Subcutaneous adipose tissue (tissue), 4 donors: ENCODE data around the gene MAST4. TPM values are rescaled to one million over a fixed set of nuclear protein-coding genes. Genes with fewer than 3 reads are reported as not detected.

Source experiments
- total RNA-seq, 4 donors: library from RNA; depleted of rRNA; stranded (reverse); fragments of >200 nt; gene quantifications; one replicate each; pipeline ENCODE4 v1.1.0, GENCODE V29; 2016
- TF ChIP-seq, protein P1 (sequence below): fragments of 450-650 bp; IDR thresholded peaks from one replicate; pipeline ENCODE4 v1.5.1; 2016; ENCODE audit warnings: low read depth, mild to moderate bottlenecking, control low read depth, antibody characterized with exemption, moderate library complexity

Gene MAST4
- total RNA-seq, 4 donors from 2014 or later, result 35.2 to 60.7 (median 52.9) TPM

DNA sequence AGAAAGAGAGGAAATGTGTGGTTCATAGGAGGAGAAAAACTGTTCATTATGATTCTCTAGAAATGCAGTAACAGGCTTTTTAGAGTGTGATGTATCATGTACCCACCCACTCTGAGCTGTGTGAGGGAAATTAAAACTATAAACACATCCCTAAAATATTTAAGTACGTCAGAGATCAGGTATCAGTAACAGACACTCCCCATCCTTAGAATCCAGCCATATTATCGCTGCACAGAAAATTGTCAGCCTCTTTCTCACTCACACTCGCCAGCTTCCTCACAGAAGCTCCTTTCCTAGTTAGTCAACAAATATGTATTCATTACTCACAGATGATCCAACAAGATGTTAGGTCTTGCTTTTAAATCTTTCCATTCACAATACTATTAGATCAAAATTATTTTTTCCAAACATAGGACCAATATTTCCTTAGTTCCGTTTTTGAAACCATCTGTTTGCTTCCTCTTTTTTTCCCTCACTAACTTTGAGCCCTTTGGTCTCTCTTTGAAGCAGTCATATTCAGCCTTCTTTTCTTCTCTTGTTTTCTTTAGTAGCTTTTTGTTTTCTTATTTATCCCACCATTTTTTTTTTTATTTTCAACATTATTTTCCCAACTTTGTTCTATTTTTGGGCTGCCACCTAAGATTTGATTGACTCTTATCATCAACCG is 13.6 kb upstream of the MAST4 start:
- TF ChIP-seq, protein P1, sequence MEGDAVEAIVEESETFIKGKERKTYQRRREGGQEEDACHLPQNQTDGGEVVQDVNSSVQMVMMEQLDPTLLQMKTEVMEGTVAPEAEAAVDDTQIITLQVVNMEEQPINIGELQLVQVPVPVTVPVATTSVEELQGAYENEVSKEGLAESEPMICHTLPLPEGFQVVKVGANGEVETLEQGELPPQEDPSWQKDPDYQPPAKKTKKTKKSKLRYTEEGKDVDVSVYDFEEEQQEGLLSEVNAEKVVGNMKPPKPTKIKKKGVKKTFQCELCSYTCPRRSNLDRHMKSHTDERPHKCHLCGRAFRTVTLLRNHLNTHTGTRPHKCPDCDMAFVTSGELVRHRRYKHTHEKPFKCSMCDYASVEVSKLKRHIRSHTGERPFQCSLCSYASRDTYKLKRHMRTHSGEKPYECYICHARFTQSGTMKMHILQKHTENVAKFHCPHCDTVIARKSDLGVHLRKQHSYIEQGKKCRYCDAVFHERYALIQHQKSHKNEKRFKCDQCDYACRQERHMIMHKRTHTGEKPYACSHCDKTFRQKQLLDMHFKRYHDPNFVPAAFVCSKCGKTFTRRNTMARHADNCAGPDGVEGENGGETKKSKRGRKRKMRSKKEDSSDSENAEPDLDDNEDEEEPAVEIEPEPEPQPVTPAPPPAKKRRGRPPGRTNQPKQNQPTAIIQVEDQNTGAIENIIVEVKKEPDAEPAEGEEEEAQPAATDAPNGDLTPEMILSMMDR, result no peak

DNA sequence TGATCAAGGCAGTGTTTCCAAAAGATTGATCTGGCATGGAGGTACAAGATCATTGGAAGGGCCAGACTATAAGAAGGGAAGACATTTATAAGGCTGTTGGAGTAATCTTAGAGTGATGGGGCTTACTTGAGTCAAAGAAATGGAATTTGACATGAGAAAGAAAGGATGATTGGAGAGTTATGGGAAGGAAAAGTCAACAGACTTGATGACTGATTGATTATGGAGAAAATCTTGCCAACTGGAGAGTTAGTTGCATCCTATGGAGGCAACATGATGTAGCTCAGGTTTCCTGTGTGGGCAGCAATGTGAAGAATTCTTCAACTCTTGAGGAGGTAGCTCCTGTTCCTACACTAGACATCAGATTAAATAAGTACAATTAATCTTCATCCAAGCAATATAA is 10.9 kb upstream of the MAST4 start:
- TF ChIP-seq, protein P1, result no peak

- TF ChIP-seq, protein P1, result no peak
Observed at GRCh38 chr5:66587771-66588170, 8.4 kb upstream of the MAST4 start.

- TF ChIP-seq, protein P1, result no peak
Observed at GRCh38 chr5:66596636-66597182, 516 bp downstream of the MAST4 start.

DNA sequence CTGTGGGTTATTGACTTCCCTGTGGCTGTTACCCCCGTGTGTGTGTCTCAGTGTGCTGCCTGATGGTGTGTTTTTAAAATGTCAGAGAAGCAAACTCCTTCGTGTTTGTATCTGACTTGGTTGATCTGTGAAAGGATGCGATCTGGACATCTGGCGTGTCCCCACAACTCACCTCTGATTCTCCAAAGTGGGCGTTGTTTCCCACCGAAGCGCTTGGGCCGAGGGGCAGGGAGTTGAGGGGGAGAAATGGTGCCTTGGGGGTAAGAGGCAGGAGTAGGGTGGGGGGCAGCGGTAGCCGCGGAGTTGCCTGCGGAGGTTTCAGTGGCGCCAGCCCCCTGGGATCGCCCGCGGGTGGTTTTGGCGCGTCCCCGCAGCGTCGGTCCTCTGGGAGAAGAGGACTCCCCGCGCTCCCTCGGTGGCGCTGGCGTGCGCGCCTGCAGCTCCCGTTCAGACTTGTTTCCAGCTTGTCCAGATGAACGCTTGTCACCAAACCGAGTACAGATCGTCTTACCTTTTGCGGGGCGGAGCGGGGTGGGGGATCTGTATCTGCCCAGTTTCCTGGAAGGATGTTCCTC is 1.1 kb downstream of the MAST4 start:
- TF ChIP-seq, protein P1, result no peak

DNA sequence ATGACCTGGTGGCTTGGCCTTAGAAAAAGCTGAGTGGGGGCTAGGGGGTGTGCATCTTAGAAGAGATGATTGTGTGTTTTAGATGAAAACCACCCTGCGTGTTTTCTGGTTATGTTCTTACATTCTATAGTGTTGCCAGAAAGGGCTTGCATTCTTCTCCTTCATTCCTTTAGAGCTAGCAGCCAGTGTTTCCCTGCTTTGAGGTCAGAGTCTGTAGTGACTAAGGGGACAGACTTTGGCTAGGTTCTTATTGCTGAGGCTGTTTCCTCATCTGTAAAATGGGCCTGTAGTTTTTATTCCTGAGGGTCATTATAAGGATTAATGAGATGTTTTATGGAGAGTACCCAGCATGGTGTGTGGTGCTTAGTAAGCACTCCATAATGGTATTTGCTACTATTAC is 6.4 kb downstream of the MAST4 start:
- TF ChIP-seq, protein P1, result no peak

GRCh38 chr5:66603164-66603563 is 7.0 kb downstream of the MAST4 start:
- TF ChIP-seq, protein P1, result no peak
